Naive thymus-derived CD4-positive, alpha-beta T cell (primary cell): ENCODE results near the gene HKDC1. TPM values are rescaled to one million over a fixed set of nuclear protein-coding genes. Genes with fewer than 3 reads are reported as not detected.
"Not testable (repeated sequence)": the region's sequence is repeated elsewhere in the genome, so short reads cannot be mapped to it uniquely, and the experiment has no call there.

Source experiments
- ATAC-seq: fragments of 150-1000 bp; cut with Tn5 transposase; 2 replicates; pipeline ENCODE4 v1.10.0; 2021; ENCODE audit warnings: mild to moderate bottlenecking, moderate library complexity
- CTCF ChIA-PET: fragments of 350-600 bp; sonication (Branson Sonifier 250); formaldehyde crosslinking; loops from one replicate; lab custom pipeline; 2021; ENCODE audit warnings: antibody characterized with exemption; lab: Charles Lee
- POLR2A ChIA-PET: fragments of 350-600 bp; sonication (Branson Sonifier 250); formaldehyde crosslinking; loops from one replicate; lab custom pipeline; 2021; ENCODE audit warnings: antibody characterized with exemption, inconsistent platforms; lab: Charles Lee
- DNase-seq, 9 donors: peaks; one replicate each; pipeline versions ENCODE4 v3.0.0 to v3.0.0-alpha.2; 2020 to 2022; ENCODE audit warnings: mixed read lengths in 1 of 9
- H3K27ac ChIP-seq: one replicate; pipeline ENCODE4 v1.7.0; 2013; ENCODE audit warnings: mild to moderate bottlenecking, low read depth, low read length, moderate library complexity
- H3K27me3 ChIP-seq, 2 donors: one replicate each; pipeline ENCODE4 v1.7.0; 2013; ENCODE audit warnings: low read length in 2 of 2, mild to moderate bottlenecking in 2 of 2, moderate library complexity in 2 of 2; ENCODE audit not compliant: control insufficient read depth in 2 of 2, insufficient read depth in 2 of 2
- H3K36me3 ChIP-seq, 3 experiments: 1 replicate in 2 of 3; 2 replicates in 1 of 3; pipeline ENCODE4 v1.7.0; 2013; ENCODE audit warnings: low read length in 3 of 3, mild to moderate bottlenecking in 3 of 3, moderate library complexity in 1 of 3; ENCODE audit not compliant: insufficient read depth in 3 of 3, control insufficient read depth in 2 of 3
- H3K4me1 ChIP-seq, 2 donors: one replicate each; pipeline ENCODE4 v1.7.0; 2013; ENCODE audit warnings: low read length in 2 of 2, mild to moderate bottlenecking in 2 of 2, moderate library complexity in 1 of 2; ENCODE audit not compliant: control insufficient read depth in 2 of 2, insufficient read depth in 2 of 2
- H3K4me3 ChIP-seq: 2 replicates; pipeline ENCODE4 v1.7.0; 2013; ENCODE audit warnings: mild to moderate bottlenecking, low read length
- H3K9me3 ChIP-seq, 3 experiments: 1 replicate in 2 of 3; 2 replicates in 1 of 3; pipeline ENCODE4 v1.7.0; 2013; ENCODE audit warnings: low read length in 3 of 3; ENCODE audit not compliant: control insufficient read depth in 2 of 3
- H3K27ac Mint-ChIP-seq, 9 donors: one replicate each; pipeline ENCODE4 v1.8.0; 2020 to 2022; ENCODE audit warnings: mixed read lengths in 9 of 9, mild to moderate bottlenecking in 8 of 9, moderate library complexity in 5 of 9, inconsistent platforms in 2 of 9
- H3K27me3 Mint-ChIP-seq, 5 donors: one replicate each; pipeline ENCODE4 v1.8.0; 2021 to 2022; ENCODE audit warnings: mixed read lengths in 5 of 5, mild to moderate bottlenecking in 1 of 5
- H3K36me3 Mint-ChIP-seq, 5 donors: one replicate each; pipeline ENCODE4 v1.8.0; 2020 to 2022; ENCODE audit warnings: mixed read lengths in 5 of 5, mild to moderate bottlenecking in 3 of 5, inconsistent platforms in 1 of 5
- H3K4me1 Mint-ChIP-seq, 7 donors: one replicate each; pipeline ENCODE4 v1.8.0; 2020 to 2022; ENCODE audit warnings: mixed read lengths in 7 of 7, mild to moderate bottlenecking in 3 of 7, inconsistent platforms in 1 of 7
- H3K4me3 Mint-ChIP-seq, 10 donors: one replicate each; pipeline ENCODE4 v1.8.0; 2020 to 2022; ENCODE audit warnings: mild to moderate bottlenecking in 10 of 10, mixed read lengths in 10 of 10, moderate library complexity in 6 of 10, inconsistent platforms in 2 of 10
- H3K9me3 Mint-ChIP-seq, 11 donors: one replicate each; pipeline ENCODE4 v1.8.0; 2020 to 2022; ENCODE audit warnings: mixed read lengths in 11 of 11, mild to moderate bottlenecking in 4 of 11, inconsistent platforms in 1 of 11, moderate library complexity in 1 of 11
- intact Hi-C, 2 donors: fragments of 100-400 bp; cut with micrococcal nuclease; formaldehyde crosslinking; loops; one replicate each; pipeline ENCODE4 v1.15.1; 2023
- polyA plus RNA-seq, 2 donors: library from polyadenylated mRNA; unstranded; fragments of 300-500 nt; fragmentation: Illumina TruSeq; gene quantifications; one replicate each; pipeline ENCODE4 v1.2.3, GENCODE V29; 2021
- total RNA-seq, 6 experiments: library from RNA in 5 of 6; stranded (reverse) in 5 of 6; gene quantifications; 1 replicate in 5 of 6; 2 replicates in 1 of 6; pipeline ENCODE4 v1.2.3 and lab custom pipeline; 2021 to 2026

Gene HKDC1
- 1 to 10 TPM; 1.9 to 4.8 (median 4.1) TPM for total RNA-seq
- polyA plus RNA-seq = 10 to 100 TPM in 1 of 2 donors, 1 to 10 TPM in 1; 2.8 to 10.9 TPM
- total RNA-seq (lab: John Stamatoyannopoulos, UW) = 17.5 reads per million, percentile 47 among the genes with 10 or more reads in this experiment

GRCh38 chr10:69220041-69220451 lies at the start of gene HKDC1:
HKDC1 (plus strand) TSS chr10:69220332; CDS start chr10:69220436, 104 bp downstream.
- peaks cover 0 to 3% (median 0%) of the 10 kb centered on the region in 11 donors for H3K9me3 Mint-ChIP-seq
- no peaks in the 10 kb centered on the region for H3K9me3 ChIP-seq

GRCh38 chr10:69172241-69172982 lies 47.7 kb upstream of the HKDC1 start:
- DNase-seq (no peak), ATAC-seq (no peak)
- no peaks in the 10 kb centered on the region for H3K27me3 Mint-ChIP-seq
- no peaks in the 10 kb centered on the region for H3K4me1 Mint-ChIP-seq
- no peaks in the 10 kb centered on the region for H3K27me3 ChIP-seq
- peaks cover 0 to 14% (median 11%) of the 10 kb centered on the region in 5 donors for H3K36me3 Mint-ChIP-seq
- no peaks in the 10 kb centered on the region for H3K4me1 ChIP-seq
- H3K27ac Mint-ChIP-seq = peak overlapping the region in 2 of 9 donors; percentile 31 to 32
- intact Hi-C loops = no loop called here
- H3K27ac ChIP-seq = no peak overlapping the region
- H3K9me3 ChIP-seq = no peaks in the 10 kb centered on the region
- CTCF ChIA-PET = no interaction called here
- POLR2A ChIA-PET = no interaction called here
- no peaks in the 10 kb centered on the region for H3K9me3 Mint-ChIP-seq
- no peak overlapping the region for H3K4me3 Mint-ChIP-seq
- peaks cover 0 to 29% (median 4%) of the 10 kb centered on the region in 3 experiments for H3K36me3 ChIP-seq
- no peak overlapping the region for H3K4me3 ChIP-seq

More at GRCh38 chr10:69220041-69220451, at the start of gene HKDC1:
- CTCF ChIA-PET = interaction anchor here (0.6 kb wide), 1 partner anchor 172 kb away, joined by 3 read pairs; no protein-coding TSS in a partner anchor
- intact Hi-C loops = no loop called here
- peaks cover 19 to 36% of the 10 kb centered on the region in 2 donors for H3K4me1 ChIP-seq
- POLR2A ChIA-PET = no interaction called here
- H3K4me1 Mint-ChIP-seq = peaks cover 10 to 46% (median 22%) of the 10 kb centered on the region in 7 donors
- no peak within 1 kb of the TSS for H3K4me3 Mint-ChIP-seq
- DNase-seq = no peak
- H3K27me3 ChIP-seq = no peaks in the 10 kb centered on the region
- H3K27me3 Mint-ChIP-seq = peaks cover 0 to 7% (median 0%) of the 10 kb centered on the region in 5 donors
- H3K27ac ChIP-seq = no peak within 1 kb of the TSS
- peak within 1 kb of the TSS in 2 of 9 donors; percentile 59 to 78 for H3K27ac Mint-ChIP-seq
- no peak within 1 kb of the TSS for H3K4me3 ChIP-seq
- ATAC-seq = no peak
- no peaks in the 10 kb centered on the region for H3K36me3 ChIP-seq
- H3K36me3 Mint-ChIP-seq = peaks cover 0 to 3% (median 0%) of the 10 kb centered on the region in 5 donors

- H3K4me3 ChIP-seq, H3K4me1 ChIP-seq, DNase-seq, H3K9me3 ChIP-seq, H3K27me3 Mint-ChIP-seq, ATAC-seq, H3K27ac Mint-ChIP-seq, H3K9me3 Mint-ChIP-seq, H3K27me3 ChIP-seq, intact Hi-C loops, H3K4me3 Mint-ChIP-seq, H3K27ac ChIP-seq: not testable (repeated sequence)
- ChIA-PET POLR2A (interaction anchor here (0.7 to 1.4 kb wide), 2 partner anchors 22 to 61 kb away, joined by 3 to 4 read pairs; no protein-coding TSS in a partner anchor), CTCF (interaction anchor here (1.0 kb wide), 1 partner anchor 10 kb away, joined by 3 read pairs; no protein-coding TSS in a partner anchor)
- Mint-ChIP-seq H3K4me1 (peaks cover 5 to 18% (median 12%) of the 10 kb centered on the region in 7 donors), H3K36me3 (peaks cover 0 to 11% (median 7%) of the 10 kb centered on the region in 5 donors)
- H3K36me3 ChIP-seq = peaks cover 0 to 16% (median 0%) of the 10 kb centered on the region in 3 experiments
Observed at GRCh38 chr10:69175326-69175725, 44.8 kb upstream of the HKDC1 start.

GRCh38 chr10:69176823-69177222 lies 43.3 kb upstream of the HKDC1 start:
- H3K36me3 Mint-ChIP-seq = no peaks in the 10 kb centered on the region
- H3K9me3 Mint-ChIP-seq = peaks cover 0 to 3% (median 0%) of the 10 kb centered on the region in 11 donors
- Histone ChIP-seq H3K4me3 (no peak overlapping the region), H3K27me3 (no peaks in the 10 kb centered on the region), H3K27ac (no peak overlapping the region), H3K9me3 (no peaks in the 10 kb centered on the region), H3K4me1 (peaks cover 9 to 15% of the 10 kb centered on the region in 2 donors), H3K36me3 (peaks cover 0 to 7% (median 0%) of the 10 kb centered on the region in 3 experiments)
- no peak overlapping the region for H3K4me3 Mint-ChIP-seq
- peaks cover 11 to 32% (median 23%) of the 10 kb centered on the region in 7 donors for H3K4me1 Mint-ChIP-seq
- no peak for ATAC-seq
- POLR2A ChIA-PET = no interaction called here
- H3K27ac Mint-ChIP-seq = peak overlapping the region in 5 of 9 donors; percentile 0 to 41 (median 6)
- DNase-seq = no peak
- CTCF ChIA-PET = no interaction called here
- no peaks in the 10 kb centered on the region for H3K27me3 Mint-ChIP-seq
- intact Hi-C loops = no loop called here

GRCh38 chr10:69179089-69179742 lies 40.9 kb upstream of the HKDC1 start:
- H3K27ac ChIP-seq = peak overlapping the region; percentile 95
- peak overlapping the region; percentile 83 for H3K4me3 ChIP-seq
- intact Hi-C loops = loop anchor here (1.0 to 2.0 kb wide), 3 partner anchors 50 to 222 kb away; partner anchors contain the start of genes DDX21 (in 1 of the 2) and VPS26A (in 1 of the 2)
- Mint-ChIP-seq H3K4me1 (peaks cover 21 to 48% (median 37%) of the 10 kb centered on the region in 7 donors), H3K27me3 (no peaks in the 10 kb centered on the region), H3K27ac (peak overlapping the region; percentile 98 to 100 (median 99)), H3K9me3 (peaks cover 0 to 3% (median 0%) of the 10 kb centered on the region in 11 donors), H3K36me3 (peaks cover 0 to 10% (median 5%) of the 10 kb centered on the region in 5 donors), H3K4me3 (peak overlapping the region; percentile 85 to 98 (median 96))
- DNase-seq (peak in 2 of 9 donors; percentile 12 to 90), ATAC-seq (peak; percentile 79)
- POLR2A ChIA-PET = interaction anchor here (0.6 to 1.2 kb wide), 4 partner anchors 13 to 57 kb away, joined by 3 read pairs; no protein-coding TSS in a partner anchor
- H3K4me1 ChIP-seq = peaks cover 12 to 15% of the 10 kb centered on the region in 2 donors
- CTCF ChIA-PET = no interaction called here
- H3K36me3 ChIP-seq = peaks cover 0 to 14% (median 6%) of the 10 kb centered on the region in 3 experiments
- H3K9me3 ChIP-seq = no peaks in the 10 kb centered on the region
- no peaks in the 10 kb centered on the region for H3K27me3 ChIP-seq
